Astrocyte of the cerebellum (primary cell): ENCODE data around the gene C2orf68.

Experiments
- DNase-seq: peaks from one replicate; pipeline ENCODE4 v3.0.0-alpha.2; 2011; ENCODE audit warnings: low read depth
- H3K4me3 ChIP-seq: 2 replicates; pipeline ENCODE4 v1.5.1; 2011; ENCODE audit warnings: mild to moderate bottlenecking, low read depth, low read length, moderate library complexity
- CTCF ChIP-seq: IDR thresholded peaks from 2 replicates; pipeline ENCODE4 v1.5.1; 2012; ENCODE audit warnings: low read length, low read depth, moderate library complexity, mild to moderate bottlenecking; ENCODE audit errors: missing control alignments
- in situ Hi-C: cut with HindIII; loops from 2 replicates; pipeline ENCODE4 v1.10.0; 2017; ENCODE audit warnings: low sequenced_read_pairs

The C2orf68 gene

GRCh38 chr2:85577386-85578242, 34.3 kb downstream of the C2orf68 start, which contains the start of gene VAMP8:
VAMP8 (plus strand) TSS chr2:85577586; CDS start chr2:85577647, 61 bp downstream.
- no peak for TF ChIP-seq CTCF
- in situ Hi-C loops: no loop called here
- DNase-seq: no peak
- H3K4me3 ChIP-seq: no peak within 1 kb of the TSS

GRCh38 chr2:85577063-85577385, 34.8 kb downstream of the C2orf68 start:
- no peak for DNase-seq
- TF ChIP-seq CTCF: no peak
- in situ Hi-C loops: no loop called here
- H3K4me3 ChIP-seq: no peak overlapping the region

GRCh38 chr2:85575739-85576138, 36.1 kb downstream of the C2orf68 start:
- no peak for TF ChIP-seq CTCF
- in situ Hi-C loops: no loop called here
- H3K4me3 ChIP-seq: no peak overlapping the region
- no peak for DNase-seq

DNA sequence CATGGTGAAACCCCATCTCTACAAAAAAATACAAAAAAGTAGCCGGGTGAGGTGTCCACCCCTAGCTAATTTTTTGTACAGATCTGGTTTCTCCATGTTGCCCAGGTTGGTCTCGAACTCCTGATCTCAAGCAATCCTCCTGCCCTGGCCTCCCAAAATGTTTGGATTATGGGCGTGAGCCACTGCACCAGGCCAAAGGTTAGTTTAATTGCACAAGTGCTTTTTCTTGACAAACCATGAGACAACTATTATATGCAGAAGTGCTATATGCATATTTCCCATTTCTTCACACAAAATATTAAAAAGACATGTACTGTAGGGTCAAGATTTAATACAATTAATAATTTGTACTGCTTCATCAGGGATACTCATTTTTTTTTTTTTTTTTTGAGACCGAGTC, 45.6 kb downstream of the C2orf68 start:
- no peak for TF ChIP-seq CTCF
- in situ Hi-C loops: no loop called here
- H3K4me3 ChIP-seq: no peak overlapping the region
- no peak for DNase-seq

GRCh38 chr2:85564144-85564563, 47.7 kb downstream of the C2orf68 start:
- TF ChIP-seq CTCF: no peak
- no peak for DNase-seq
- H3K4me3 ChIP-seq: no peak overlapping the region
- in situ Hi-C loops: no loop called here

DNA sequence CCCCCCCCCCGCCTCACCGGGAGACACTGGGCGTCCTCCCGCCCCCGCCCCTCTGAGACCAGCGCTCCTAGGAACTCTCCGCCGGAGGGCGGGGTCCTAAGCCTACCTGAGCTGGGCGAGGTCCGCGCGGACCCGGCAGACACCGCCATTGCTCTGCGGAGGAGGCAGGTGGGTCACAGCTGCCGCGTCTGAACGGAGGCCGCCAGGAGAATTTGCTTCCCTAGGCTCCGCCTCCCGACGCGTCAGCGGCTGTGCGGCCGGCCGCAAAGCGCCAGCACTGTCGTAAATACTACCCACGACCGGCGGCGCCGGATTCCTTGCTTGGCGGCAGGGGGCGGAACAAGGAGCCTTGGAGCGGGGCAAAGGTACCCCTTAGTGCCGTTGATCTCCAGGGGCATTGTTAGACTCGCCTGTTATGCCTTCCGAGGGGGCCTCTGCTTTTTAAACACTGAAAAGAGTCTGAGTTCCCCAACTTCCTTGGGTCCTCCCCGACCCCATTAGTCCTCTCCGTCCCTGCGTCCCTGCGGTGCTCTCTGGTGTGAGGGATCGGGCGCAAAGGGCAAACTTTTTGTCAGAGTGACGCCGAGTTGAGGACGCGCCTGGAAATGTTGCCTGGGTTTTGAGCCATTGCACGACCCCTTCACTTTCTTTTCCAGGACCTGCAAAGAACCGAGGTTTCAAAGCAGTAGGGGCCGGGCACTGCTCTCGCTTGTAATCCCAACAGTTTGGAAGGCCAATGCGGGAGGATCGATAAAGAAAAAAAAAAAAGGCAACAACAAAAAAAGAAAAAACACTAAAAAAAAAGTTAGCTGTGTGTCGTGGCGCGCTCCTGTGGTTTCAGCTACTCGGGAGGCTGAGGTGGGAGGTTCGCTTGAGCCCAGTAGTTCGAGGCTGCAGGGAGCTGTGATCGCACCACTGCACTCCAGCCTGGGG, 50.3 kb downstream of the C2orf68 start, which contains the start of gene GGCX:
Gene GGCX (minus strand): TSS at position 214 of the 933 bp plus-strand sequence. CDS start 65 bp downstream, at position 149.
- in situ Hi-C loops: no loop called here
- peak; percentile 78 for DNase-seq
- H3K4me3 ChIP-seq: peak within 1 kb of the TSS; percentile 89
- peak; percentile 10 for TF ChIP-seq CTCF
